Choroid plexus epithelial cell (primary cell): ENCODE measurements around the gene JUNB.

Experiments
- DNase-seq: peaks from one replicate; pipeline ENCODE4 v3.0.0-alpha.2; 2010; ENCODE audit warnings: low read depth
- H3K4me3 ChIP-seq: 2 replicates; pipeline ENCODE4 v1.5.1; 2011; ENCODE audit warnings: low read depth, mild to moderate bottlenecking, control low read depth, low read length, moderate library complexity
- TF ChIP-seq, protein P1 (sequence below): conservative IDR thresholded peaks from 2 replicates; pipeline ENCODE4 v1.5.1; 2011; ENCODE audit warnings: low read depth, mild to moderate bottlenecking, control low read depth, inconsistent platforms, low read length, moderate library complexity

JUNB gene

DNA sequence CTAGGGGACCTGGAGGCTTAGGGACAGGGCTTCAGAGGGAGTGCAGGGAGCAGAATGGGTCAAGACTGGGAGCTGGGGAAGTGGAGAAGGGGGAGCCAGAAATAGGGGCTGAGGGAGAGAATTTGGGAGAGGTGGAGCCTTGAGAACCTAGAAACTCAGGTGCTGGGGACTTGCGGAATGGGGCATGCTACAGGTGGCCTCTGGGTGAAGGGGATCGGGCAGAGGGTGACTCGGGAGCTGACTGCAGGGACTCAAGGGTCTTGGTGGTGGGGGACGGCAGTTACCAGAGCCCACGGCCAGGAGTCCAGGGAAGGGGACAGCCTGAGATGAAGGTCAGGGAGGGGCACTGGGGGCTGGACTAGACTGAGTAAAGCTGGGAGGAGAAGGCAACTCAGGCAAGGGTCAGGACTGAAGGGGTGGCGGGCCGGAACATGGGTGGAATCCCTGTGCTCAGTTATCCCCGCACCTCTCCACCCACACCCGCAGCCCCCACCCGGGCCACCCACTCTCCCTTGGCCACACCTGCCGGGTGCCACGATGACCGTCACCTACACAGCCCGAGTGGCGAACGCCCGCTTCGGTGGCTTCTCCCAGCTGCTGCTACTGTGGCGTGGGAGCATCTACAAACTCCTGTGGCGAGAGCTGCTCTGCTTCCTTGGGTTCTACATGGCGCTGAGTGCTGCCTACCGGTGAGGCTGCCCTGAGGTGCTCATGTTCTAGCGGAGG, 39.1 kb upstream of the JUNB start:
- no peak overlapping the region for H3K4me3 ChIP-seq
- TF ChIP-seq, protein P1, sequence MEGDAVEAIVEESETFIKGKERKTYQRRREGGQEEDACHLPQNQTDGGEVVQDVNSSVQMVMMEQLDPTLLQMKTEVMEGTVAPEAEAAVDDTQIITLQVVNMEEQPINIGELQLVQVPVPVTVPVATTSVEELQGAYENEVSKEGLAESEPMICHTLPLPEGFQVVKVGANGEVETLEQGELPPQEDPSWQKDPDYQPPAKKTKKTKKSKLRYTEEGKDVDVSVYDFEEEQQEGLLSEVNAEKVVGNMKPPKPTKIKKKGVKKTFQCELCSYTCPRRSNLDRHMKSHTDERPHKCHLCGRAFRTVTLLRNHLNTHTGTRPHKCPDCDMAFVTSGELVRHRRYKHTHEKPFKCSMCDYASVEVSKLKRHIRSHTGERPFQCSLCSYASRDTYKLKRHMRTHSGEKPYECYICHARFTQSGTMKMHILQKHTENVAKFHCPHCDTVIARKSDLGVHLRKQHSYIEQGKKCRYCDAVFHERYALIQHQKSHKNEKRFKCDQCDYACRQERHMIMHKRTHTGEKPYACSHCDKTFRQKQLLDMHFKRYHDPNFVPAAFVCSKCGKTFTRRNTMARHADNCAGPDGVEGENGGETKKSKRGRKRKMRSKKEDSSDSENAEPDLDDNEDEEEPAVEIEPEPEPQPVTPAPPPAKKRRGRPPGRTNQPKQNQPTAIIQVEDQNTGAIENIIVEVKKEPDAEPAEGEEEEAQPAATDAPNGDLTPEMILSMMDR: no peak

DNA sequence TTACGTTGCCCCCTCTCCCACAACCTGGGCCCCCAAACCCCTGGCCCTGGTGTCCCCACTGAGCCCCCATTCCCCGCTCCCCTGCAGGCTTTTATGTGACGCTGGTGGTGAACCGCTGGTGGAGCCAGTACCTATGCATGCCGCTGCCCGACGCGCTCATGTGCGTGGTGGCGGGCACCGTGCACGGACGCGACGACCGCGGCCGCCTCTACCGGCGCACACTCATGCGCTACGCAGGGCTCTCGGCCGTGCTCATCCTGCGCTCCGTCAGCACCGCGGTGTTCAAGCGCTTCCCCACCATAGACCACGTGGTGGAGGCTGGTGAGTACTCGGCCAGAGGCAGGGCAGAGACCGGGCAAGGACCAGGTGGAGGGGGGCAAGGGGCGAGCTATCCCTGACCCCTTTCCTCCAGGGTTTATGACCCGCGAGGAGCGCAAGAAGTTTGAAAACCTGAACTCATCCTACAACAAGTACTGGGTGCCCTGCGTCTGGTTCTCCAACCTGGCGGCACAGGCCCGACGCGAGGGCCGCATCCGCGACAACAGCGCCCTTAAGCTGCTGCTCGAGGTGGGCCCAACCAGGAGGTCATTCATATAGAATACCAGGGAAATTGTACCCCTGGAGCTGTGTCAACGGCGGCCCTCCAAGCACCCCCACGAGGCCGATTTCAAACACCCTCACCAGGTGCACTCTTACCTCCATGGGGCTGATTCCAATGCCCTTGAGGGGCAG, 36.7 kb upstream of the JUNB start:
- TF ChIP-seq, protein P1: no peak
- no peak for DNase-seq
- no peak overlapping the region for H3K4me3 ChIP-seq

More for the DNA sequence above, 39.1 kb upstream of the JUNB start:
- DNase-seq: no peak

DNA sequence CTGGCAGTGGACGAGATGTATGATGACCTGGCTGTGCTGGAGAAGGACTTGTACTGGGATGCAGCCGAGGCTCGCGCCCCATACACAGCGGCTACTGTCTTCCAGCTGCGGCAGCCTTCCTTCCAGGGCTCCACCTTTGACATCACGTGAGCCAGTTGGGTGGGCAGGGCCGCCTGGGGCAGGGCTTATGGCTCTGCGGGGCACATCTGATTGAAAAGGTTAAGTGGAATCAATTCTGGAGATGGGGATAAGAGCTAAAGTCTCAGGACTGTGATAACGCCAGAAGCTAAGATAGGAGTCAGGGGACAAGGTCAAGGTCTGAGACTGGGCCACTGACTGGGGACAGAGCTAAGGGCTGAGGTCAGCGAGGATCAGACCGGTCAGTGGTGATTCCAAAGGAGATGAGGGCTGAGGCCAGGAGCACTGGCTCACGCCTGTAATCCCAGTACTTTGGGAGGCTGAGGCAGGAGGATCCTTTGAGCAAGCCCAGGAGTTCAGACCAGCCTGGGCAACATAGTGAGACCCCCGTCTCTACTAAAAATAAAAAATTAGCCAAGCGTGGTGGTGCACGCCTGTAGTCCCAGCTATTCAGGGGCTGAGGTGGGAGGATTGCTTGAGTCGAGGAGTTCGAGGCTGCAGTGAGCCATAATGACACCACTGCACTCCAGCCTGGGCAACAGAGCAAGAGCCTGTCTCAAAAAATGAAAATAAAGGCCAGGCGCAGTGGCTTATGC, 35.0 kb upstream of the JUNB start:
- no peak for DNase-seq
- no peak overlapping the region for H3K4me3 ChIP-seq
- TF ChIP-seq, protein P1: no peak

DNA sequence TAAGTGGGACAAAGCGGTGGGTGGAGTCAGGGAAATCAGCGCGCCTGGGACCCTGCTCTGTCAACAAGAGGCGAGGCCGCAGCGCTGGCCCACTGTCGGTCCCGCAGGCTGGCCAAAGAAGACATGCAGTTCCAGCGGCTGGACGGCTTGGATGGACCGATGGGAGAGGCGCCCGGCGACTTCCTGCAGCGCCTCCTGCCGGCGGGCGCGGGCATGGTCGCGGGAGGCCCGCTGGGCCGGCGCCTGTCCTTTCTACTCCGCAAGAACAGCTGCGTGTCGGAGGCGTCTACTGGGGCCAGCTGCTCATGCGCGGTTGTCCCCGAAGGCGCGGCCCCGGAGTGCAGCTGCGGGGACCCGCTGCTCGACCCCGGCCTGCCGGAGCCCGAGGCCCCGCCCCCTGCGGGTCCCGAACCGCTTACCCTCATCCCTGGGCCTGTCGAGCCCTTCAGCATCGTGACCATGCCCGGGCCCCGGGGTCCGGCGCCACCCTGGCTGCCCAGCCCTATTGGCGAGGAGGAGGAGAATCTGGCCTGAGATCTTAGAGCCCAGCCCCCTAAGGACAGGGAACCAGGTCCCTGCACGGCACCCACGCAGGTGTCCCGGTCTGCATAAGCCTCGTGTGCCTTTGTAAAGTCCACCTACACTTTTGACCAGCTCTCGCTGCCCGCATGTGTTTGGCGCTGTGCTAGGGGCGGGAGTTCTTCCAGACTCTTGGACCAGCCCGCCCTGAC, 33.6 kb upstream of the JUNB start:
- peak; percentile 79 for DNase-seq
- TF ChIP-seq, protein P1: peak; percentile 68
- H3K4me3 ChIP-seq: peak overlapping the region; percentile 49

DNA sequence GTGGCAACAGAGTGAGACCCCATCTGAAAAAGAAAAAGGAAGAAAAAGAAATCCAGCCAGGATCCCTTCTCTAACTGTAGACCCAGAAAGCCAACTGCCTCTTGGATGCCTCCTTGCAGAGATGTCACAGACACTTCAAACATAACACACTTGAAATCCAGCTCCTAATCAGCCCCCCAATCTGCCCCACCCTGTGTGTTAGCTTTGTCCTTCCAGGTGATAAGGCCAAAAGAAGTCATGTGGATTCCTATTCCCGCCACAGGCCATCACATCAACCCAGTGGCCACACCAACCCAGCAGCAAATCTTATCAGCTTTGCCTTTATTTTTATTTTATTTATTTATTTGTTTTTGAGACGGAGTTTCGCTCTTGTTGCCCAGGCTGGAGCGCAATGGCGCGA, 31.6 kb upstream of the JUNB start:
- no peak overlapping the region for H3K4me3 ChIP-seq
- DNase-seq: no peak
- TF ChIP-seq, protein P1: no peak

DNA sequence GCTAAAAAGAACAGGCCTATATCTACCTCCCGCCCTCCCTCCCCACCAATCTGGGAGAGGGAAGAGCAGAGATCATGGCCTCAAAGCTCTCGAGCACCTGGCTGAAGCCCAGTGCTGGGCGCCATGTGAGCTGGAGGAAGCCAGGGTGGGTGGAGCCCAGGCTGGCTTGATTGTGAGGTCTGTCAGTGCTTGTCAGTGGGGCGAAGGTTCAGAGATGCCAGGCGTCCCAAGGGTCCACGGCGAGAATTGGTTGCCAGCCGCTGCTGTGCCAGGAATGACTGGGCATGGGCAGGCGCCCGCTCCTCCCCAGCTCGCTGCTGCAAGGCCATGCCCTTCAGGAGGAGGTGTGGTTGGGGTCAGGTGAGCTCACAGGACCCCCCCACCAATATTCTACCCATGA, 28.2 kb upstream of the JUNB start:
- H3K4me3 ChIP-seq: no peak overlapping the region
- no peak for DNase-seq
- TF ChIP-seq, protein P1: no peak
